Parathyroid adenoma (tissue), 2 donors: ENCODE results near the gene LYRM7.

Experiments
- H2AFZ ChIP-seq: fragments of 300-600 bp; sonication (generic); one replicate; pipeline ENCODE4 v1.7.0; 2017; ENCODE audit warnings: antibody characterized with exemption, mild to moderate bottlenecking
- H3K27ac ChIP-seq: fragments of 300-600 bp; sonication (generic); one replicate; pipeline ENCODE4 v1.7.0; 2017
- H3K27me3 ChIP-seq: fragments of 300-600 bp; sonication (generic); one replicate; pipeline ENCODE4 v1.7.0; 2017; ENCODE audit warnings: low read length; ENCODE audit not compliant: control insufficient read depth, insufficient read depth
- H3K36me3 ChIP-seq: fragments of 300-600 bp; sonication (generic); one replicate; pipeline ENCODE4 v1.7.0; 2017; ENCODE audit warnings: low read length; ENCODE audit not compliant: control insufficient read depth, insufficient read depth
- H3K4me1 ChIP-seq: fragments of 300-600 bp; sonication (generic); one replicate; pipeline ENCODE4 v1.7.0; 2017; ENCODE audit warnings: control low read depth
- H3K4me2 ChIP-seq: fragments of 300-600 bp; sonication (generic); one replicate; pipeline ENCODE4 v1.7.0; 2017; ENCODE audit warnings: low read length
- H3K4me3 ChIP-seq: fragments of 300-600 bp; sonication (generic); one replicate; pipeline ENCODE4 v1.7.0; 2017; ENCODE audit warnings: low read depth, low read length
- H3K79me2 ChIP-seq: fragments of 300-600 bp; sonication (generic); one replicate; pipeline ENCODE4 v1.7.0; 2017; ENCODE audit warnings: control low read depth
- H3K9ac ChIP-seq: fragments of 300-600 bp; sonication (generic); one replicate; pipeline ENCODE4 v1.7.0; 2017; ENCODE audit warnings: mild to moderate bottlenecking
- H3K9me3 ChIP-seq: fragments of 300-600 bp; sonication (generic); one replicate; pipeline ENCODE4 v1.7.0; 2017; ENCODE audit warnings: low read length; ENCODE audit not compliant: control insufficient read depth
- CTCF ChIP-seq: fragments of 300-600 bp; sonication (generic); IDR thresholded peaks from one replicate; pipeline ENCODE4 v1.7.0; 2017; ENCODE audit warnings: antibody characterized with exemption, mild to moderate bottlenecking
- donor health status: primary hyperparathyroidism.

LYRM7 gene

DNA sequence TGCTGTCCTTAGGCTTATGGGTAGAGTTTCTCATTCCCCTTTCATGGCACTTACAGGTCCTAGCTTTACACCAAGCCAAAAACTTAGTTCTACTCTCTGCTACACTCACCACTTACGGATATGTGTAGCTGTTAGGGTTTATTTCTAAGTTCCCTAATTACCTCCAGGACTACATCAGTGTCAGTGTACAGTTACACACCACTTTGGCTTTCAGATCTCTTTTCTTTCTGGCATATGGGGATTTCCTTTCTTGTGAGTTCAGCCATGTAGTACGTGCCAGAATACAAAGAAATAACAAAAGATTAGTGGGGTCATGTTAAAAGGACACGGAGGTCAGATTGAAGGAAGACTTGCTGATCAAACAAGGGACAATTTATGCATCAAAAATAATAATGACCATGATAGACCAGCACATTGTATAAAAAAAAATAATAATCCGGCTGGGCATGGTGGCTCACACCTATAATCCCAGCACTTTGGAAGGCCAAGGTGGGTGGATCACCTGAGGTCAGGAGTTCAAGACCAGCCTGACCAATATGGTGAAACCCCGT lies 41.8 kb downstream of the LYRM7 start:
- Histone ChIP-seq H3K4me2 (no peak overlapping the region), H3K9me3 (no peaks in the 10 kb centered on the region), H3K27me3 (no peaks in the 10 kb centered on the region), H3K27ac (no peak overlapping the region), H3K79me2 (no peaks in the 10 kb centered on the region), H3K9ac (no peak overlapping the region), H3K4me1 (peaks cover 3% of the 10 kb centered on the region), H2AFZ (no peak overlapping the region), H3K36me3 (no peaks in the 10 kb centered on the region), H3K4me3 (no peak overlapping the region)
- no peak for TF ChIP-seq CTCF

GRCh38 chr5:131214609-131215227 lies 44.0 kb downstream of the LYRM7 start:
- Histone ChIP-seq H3K36me3 (no peaks in the 10 kb centered on the region), H3K27ac (no peak overlapping the region), H3K4me2 (no peak overlapping the region), H3K27me3 (no peaks in the 10 kb centered on the region), H2AFZ (no peak overlapping the region), H3K4me3 (no peak overlapping the region), H3K9me3 (no peaks in the 10 kb centered on the region), H3K4me1 (peaks cover 3% of the 10 kb centered on the region), H3K9ac (no peak overlapping the region), H3K79me2 (no peaks in the 10 kb centered on the region)
- no peak for TF ChIP-seq CTCF

DNA sequence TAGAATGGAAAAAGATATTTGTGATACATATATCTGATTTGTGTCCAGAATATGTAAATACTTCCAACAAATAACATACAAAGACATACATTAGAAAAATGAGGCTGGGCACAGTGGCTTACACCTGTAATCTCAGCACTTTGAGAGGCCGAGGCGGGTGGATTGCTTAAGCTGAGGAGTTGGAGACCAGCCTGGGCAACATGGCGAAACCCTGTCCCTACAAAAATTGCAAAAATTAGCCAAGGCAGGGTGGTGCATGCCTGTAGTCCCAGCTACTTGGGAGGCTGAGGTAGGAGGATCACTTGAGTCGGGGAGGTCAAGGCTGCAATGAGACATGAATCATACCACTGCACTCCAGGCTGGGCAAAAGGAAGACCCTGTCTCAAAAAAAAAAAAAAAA lies 47.0 kb downstream of the LYRM7 start:
- Histone ChIP-seq H3K9ac (no peak overlapping the region), H3K4me1 (no peaks in the 10 kb centered on the region), H3K27me3 (no peaks in the 10 kb centered on the region), H3K4me2 (no peak overlapping the region), H3K36me3 (no peaks in the 10 kb centered on the region), H3K9me3 (no peaks in the 10 kb centered on the region), H3K79me2 (no peaks in the 10 kb centered on the region), H3K4me3 (no peak overlapping the region), H2AFZ (no peak overlapping the region), H3K27ac (no peak overlapping the region)
- no peak for TF ChIP-seq CTCF

DNA sequence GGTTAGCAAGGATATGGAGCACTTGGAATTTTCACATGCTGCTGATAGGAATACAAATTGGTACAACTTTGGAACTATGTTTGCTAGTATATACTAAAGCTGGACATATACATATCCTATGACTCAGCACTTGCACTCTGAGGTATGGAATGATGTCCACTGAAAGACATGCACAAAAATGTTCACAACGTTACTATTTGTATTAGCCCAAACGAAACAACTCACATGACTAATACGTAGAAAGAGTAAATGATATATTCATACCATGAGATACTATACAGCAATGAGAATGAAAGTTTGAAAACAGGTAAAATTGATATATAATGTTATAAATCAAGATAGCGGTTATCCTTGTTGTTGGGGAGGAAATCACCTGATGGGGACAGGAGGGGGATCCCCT lies 47.6 kb downstream of the LYRM7 start:
- no peaks in the 10 kb centered on the region for H3K27me3 ChIP-seq
- no peak overlapping the region for H3K27ac ChIP-seq
- H3K79me2 ChIP-seq = no peaks in the 10 kb centered on the region
- H3K4me2 ChIP-seq = no peak overlapping the region
- H3K4me1 ChIP-seq = no peaks in the 10 kb centered on the region
- no peak overlapping the region for H3K9ac ChIP-seq
- H3K36me3 ChIP-seq = no peaks in the 10 kb centered on the region
- no peak overlapping the region for H2AFZ ChIP-seq
- H3K4me3 ChIP-seq = no peak overlapping the region
- no peaks in the 10 kb centered on the region for H3K9me3 ChIP-seq
- no peak for TF ChIP-seq CTCF

GRCh38 chr5:131220566-131220965 lies 49.8 kb downstream of the LYRM7 start:
- Histone ChIP-seq H3K79me2 (no peaks in the 10 kb centered on the region), H3K36me3 (no peaks in the 10 kb centered on the region), H3K27me3 (no peaks in the 10 kb centered on the region), H3K4me1 (no peaks in the 10 kb centered on the region), H3K27ac (no peak overlapping the region), H3K9me3 (no peaks in the 10 kb centered on the region), H3K4me3 (no peak overlapping the region), H3K9ac (no peak overlapping the region), H3K4me2 (no peak overlapping the region), H2AFZ (no peak overlapping the region)
- TF ChIP-seq CTCF = no peak
